Muscle layer of duodenum (tissue), 2 donors: Measurements from ENCODE around the gene SNX5.
"Not testable (repeated sequence)": the region's sequence is repeated elsewhere in the genome, so short reads cannot be mapped to it uniquely, and the experiment has no call there.

ENCODE experiments used
- H3K27ac ChIP-seq: one replicate; pipeline ENCODE4 v1.7.0; 2013; ENCODE audit warnings: mild to moderate bottlenecking, low read length
- H3K27me3 ChIP-seq: one replicate; pipeline ENCODE4 v1.7.0; 2013; ENCODE audit warnings: low read depth, mild to moderate bottlenecking, control low read depth, low read length
- H3K36me3 ChIP-seq, 2 donors: one replicate each; pipeline ENCODE4 v1.7.0; 2013; ENCODE audit warnings: low read length in 2 of 2, control low read depth in 1 of 2, mild to moderate bottlenecking in 1 of 2; ENCODE audit not compliant: insufficient read depth in 2 of 2, control insufficient read depth in 1 of 2
- H3K4me1 ChIP-seq, 2 donors: one replicate each; pipeline ENCODE4 v1.7.0; 2013; ENCODE audit warnings: low read length in 2 of 2, mild to moderate bottlenecking in 2 of 2, control low read depth in 1 of 2, moderate library complexity in 1 of 2; ENCODE audit not compliant: insufficient read depth in 2 of 2, control insufficient read depth in 1 of 2
- H3K4me3 ChIP-seq, 2 donors: one replicate each; pipeline ENCODE4 v1.7.0; 2013; ENCODE audit warnings: low read length in 2 of 2, low read depth in 1 of 2, mild to moderate bottlenecking in 1 of 2
- H3K9me3 ChIP-seq, 2 donors: one replicate each; pipeline ENCODE4 v1.7.0; 2013; ENCODE audit warnings: low read length in 2 of 2, control low read depth in 1 of 2, mild to moderate bottlenecking in 1 of 2; ENCODE audit not compliant: control insufficient read depth in 1 of 2
- donor health status: healthy.

SNX5 gene

DNA sequence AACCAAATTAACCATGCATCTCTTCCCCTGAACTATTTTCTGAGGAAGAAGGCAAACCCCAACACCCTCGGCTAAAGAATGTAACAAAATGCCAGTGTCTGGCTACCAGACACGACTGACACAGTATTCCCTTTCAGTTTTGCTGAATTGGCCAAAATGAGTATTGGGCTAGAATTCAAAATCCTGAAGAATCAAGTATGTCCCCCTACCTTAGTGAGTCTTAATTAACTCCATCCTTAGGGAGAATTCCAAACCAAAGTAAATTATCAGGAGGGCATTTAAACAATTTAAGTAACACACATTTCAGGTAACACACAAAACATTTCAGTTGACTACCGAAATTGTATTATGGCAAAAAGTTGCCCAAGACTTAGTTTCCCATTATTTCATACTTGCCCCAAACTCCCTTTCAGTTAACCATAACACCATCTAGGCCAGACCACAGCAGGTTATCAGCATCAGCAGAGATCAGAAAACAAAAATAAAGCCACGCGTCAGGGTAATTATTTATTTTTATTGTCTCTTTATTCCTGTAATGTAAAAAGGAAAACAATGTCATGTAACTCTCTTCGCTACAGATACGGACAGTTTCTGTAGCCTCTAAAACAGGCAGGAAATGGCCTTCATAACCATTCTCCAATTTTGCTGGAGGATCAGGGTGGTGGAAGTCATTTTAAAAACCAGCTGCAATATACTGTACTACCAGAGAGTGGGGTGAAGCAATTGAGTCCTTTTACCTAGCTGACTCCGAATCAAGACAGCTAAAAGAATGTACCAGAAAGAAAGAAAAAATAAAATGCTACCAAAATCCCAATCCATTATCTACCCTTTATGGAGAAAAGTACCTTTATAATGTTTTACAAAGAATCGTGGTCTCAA lies 1.9 kb downstream of the SNX5 start:
- Histone ChIP-seq H3K9me3 (no peaks in the 10 kb centered on the region), H3K36me3 (peaks cover 0 to 8% of the 10 kb centered on the region in 2 donors), H3K27ac (peak overlapping the region; percentile 95), H3K27me3 (no peaks in the 10 kb centered on the region), H3K4me3 (peak overlapping the region; percentile 84 to 95), H3K4me1 (peaks cover 29 to 39% of the 10 kb centered on the region in 2 donors)

DNA sequence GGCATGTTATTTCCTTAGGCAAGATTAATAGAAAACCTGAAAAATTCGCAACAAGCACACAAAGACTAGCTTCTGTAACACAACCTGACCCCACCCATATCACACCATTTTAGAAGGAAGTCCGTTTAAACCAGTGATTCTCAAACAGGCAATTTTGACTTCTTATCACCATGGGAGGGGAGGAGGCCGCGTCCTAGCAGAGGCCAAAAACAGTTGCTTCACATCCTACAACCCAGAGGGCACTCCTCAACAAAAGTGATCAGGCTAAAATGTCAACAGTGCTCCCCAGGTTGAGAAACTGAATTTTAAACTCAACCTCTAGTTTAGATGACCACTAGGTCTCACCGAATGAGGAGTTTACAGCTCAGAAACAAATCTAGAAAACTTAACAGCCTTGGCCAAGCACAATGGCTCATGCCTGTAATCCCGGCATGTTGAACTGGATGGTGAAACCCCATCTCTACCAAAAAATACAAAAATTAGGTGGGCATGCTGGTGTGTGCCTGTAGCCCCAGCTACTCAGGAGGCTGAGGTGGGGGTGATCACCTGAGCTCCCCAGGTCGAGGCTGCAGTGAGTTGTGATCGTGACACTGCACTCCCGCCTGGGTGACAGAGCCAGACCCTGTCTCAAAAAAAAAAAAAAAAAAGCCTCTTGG lies 3.4 kb downstream of the SNX5 start:
- Histone ChIP-seq H3K36me3 (peaks cover 0 to 8% of the 10 kb centered on the region in 2 donors), H3K4me3 (peak overlapping the region; percentile 84 to 95), H3K9me3 (no peaks in the 10 kb centered on the region), H3K27ac (peak overlapping the region; percentile 95), H3K27me3 (no peaks in the 10 kb centered on the region), H3K4me1 (peaks cover 27 to 34% of the 10 kb centered on the region in 2 donors)

DNA sequence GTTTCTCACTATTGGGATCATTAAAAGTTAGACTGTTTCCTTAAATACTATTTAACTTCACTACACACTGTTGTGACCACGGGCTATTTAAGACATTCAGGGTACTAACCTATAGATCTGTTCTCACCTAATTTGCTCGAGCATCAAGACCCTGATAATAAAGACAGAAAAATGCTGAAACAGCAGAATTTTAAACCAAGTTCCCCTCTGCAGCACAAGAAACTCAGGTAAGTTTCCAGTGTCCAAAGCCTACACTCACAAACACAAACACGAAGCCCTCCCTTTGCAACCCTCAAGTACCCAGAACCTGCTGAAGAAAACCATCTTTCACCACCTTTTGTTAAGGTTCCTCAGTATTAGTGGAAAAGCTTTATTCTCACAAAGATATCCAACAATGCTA lies 4.0 kb downstream of the SNX5 start:
- peak overlapping the region; percentile 95 for H3K27ac ChIP-seq
- no peaks in the 10 kb centered on the region for H3K9me3 ChIP-seq
- H3K36me3 ChIP-seq: peaks cover 0 to 8% of the 10 kb centered on the region in 2 donors
- H3K27me3 ChIP-seq: no peaks in the 10 kb centered on the region
- H3K4me3 ChIP-seq: no peak overlapping the region
- H3K4me1 ChIP-seq: peaks cover 29 to 31% of the 10 kb centered on the region in 2 donors

DNA sequence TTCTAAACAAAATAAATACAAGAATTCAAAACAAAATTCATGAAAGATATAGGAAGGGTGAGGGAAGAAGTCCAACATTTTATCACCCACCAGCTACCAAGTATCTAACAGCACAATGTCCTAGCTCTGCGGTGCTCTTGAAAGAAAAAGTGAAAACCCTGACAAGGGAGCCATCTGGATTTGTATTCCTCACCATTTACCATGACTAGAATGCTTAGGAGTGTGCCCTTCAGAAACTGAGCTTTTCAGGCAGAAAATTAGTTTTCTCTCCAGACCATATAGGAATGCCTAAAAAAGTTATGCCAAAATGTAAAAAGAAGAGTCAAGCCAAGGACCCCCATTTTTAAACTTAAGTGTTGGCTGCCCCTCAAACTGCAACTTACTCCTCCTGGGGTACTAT lies 4.5 kb downstream of the SNX5 start:
- H3K27ac ChIP-seq: peak overlapping the region; percentile 19
- H3K36me3 ChIP-seq: peaks cover 0 to 8% of the 10 kb centered on the region in 2 donors
- peaks cover 33 to 35% of the 10 kb centered on the region in 2 donors for H3K4me1 ChIP-seq
- no peaks in the 10 kb centered on the region for H3K27me3 ChIP-seq
- no peak overlapping the region for H3K4me3 ChIP-seq
- H3K9me3 ChIP-seq: no peaks in the 10 kb centered on the region

DNA sequence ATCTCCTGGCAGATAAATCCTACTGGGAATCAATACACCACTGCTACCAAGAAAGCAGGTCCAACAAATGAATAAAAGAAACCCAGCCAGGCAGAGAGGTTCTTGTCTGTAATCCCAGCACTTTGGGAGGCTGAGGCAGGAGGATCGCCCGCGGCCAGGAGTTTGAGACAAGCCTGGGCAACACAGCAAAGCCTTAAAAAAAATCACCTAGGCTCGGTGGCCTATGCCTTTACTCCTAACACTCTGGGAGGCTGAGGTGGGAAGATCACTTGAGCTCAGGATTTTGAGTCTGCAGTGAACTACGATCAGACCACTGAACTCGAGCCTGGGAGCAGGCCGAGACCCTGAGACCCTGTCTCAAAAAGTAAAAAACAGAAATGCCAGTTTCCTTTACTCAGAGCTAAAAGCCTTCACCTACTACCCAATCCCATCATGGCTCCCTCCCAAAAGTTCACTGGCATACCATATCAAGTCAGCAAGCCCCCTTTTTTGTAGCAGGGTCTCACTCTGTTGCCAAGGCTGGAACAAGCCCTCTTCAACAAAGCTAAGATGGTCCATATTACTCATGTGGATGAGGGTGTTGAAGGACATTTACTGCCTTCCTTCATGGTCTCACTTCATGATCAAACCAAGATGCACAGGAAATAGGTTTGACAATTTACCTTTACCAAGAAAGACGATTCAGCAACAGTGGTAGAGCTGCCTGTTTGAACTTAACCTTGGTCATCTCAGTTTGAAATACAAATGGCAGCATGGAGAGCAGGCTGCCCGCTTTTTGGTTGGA lies 5.3 kb downstream of the SNX5 start:
- H3K36me3 ChIP-seq: peaks cover 0 to 5% of the 10 kb centered on the region in 2 donors
- no peaks in the 10 kb centered on the region for H3K9me3 ChIP-seq
- no peaks in the 10 kb centered on the region for H3K27me3 ChIP-seq
- no peak overlapping the region for H3K4me3 ChIP-seq
- H3K27ac ChIP-seq: peak overlapping the region; percentile 53
- peaks cover 41 to 43% of the 10 kb centered on the region in 2 donors for H3K4me1 ChIP-seq

DNA sequence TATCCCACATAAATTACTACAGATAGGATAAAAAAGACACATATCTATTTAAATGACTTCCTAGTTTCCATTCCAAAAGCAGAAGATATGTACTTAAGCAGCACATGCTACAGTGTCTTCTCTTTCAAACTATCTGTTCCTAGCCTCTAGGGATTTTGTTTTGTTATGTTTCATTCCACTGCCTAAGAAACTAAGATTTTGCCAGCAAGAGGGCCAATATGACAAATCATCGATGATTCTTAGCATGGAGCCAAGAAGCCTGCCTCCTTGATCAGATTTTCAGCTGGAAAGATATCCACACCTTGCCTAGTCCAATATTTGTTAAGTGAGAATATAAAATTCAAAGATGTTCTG lies 7.0 kb downstream of the SNX5 start:
- H3K4me3 ChIP-seq: peak overlapping the region in 1 of 2 donors; percentile 35
- H3K27me3 ChIP-seq: no peaks in the 10 kb centered on the region
- H3K4me1 ChIP-seq: peaks cover 46 to 50% of the 10 kb centered on the region in 2 donors
- H3K27ac ChIP-seq: peak overlapping the region; percentile 50
- H3K9me3 ChIP-seq: no peaks in the 10 kb centered on the region
- no peaks in the 10 kb centered on the region for H3K36me3 ChIP-seq

DNA sequence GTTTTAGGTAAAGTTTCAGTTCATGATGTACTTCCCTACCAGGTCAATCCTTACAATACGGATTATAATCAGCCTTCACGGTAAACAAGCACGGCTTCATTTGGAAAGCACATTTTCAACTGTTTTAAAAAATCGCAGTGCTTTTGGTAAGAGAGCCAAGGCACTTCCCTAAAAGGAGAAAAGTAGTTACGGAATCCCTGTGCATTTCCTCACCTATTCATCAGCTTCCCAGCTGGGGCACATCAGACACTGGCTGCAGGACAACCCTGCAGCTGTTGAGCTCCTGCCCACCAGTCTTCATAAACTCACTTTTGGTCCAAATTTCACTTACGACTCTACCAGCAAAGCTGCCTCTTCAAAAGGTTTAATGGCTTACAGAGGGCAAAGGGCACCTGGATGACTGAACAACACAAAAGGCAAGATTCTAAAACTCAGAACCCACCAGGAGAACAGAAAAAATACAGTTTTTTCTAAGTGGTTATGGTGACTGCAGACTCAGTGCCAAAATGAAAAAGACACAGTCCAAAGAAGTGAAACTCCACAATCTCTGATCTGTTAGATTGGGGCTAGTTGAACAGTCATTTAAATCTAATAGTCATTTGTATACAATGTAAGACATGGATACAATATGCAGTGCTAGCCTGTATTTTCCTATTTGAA lies 7.5 kb downstream of the SNX5 start:
- no peaks in the 10 kb centered on the region for H3K9me3 ChIP-seq
- no peaks in the 10 kb centered on the region for H3K27me3 ChIP-seq
- H3K27ac ChIP-seq: peak overlapping the region; percentile 50
- H3K36me3 ChIP-seq: peaks cover 0 to 2% of the 10 kb centered on the region in 2 donors
- peak overlapping the region in 1 of 2 donors; percentile 35 for H3K4me3 ChIP-seq
- peaks cover 45% of the 10 kb centered on the region in 2 donors for H3K4me1 ChIP-seq

DNA sequence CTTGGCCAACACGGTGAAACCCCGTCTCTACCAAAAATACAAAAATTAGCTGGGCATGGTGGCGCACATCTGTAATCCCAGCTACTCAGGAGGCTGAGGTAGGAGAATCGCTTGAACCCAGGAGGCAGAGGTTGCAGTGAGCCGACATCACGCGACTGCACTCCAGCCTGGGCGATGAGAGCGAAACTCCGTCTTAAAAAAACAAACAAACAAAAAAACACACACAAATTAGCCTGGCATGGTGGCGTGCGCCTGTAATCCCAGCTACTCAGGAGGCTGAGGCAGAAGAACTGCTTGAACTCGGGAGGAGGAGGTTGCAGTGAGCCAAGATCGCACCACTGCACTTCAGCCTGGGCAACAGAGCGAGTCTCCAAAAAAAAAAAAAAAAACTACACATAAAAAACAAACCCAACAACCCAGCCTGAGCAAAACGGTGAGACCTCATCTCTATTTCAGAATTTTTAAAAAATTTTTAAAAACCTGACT lies 8.2 kb downstream of the SNX5 start:
- not testable (repeated sequence) for H3K36me3 ChIP-seq, H3K9me3 ChIP-seq, H3K27me3 ChIP-seq
- peaks cover 40 to 45% of the 10 kb centered on the region in 2 donors for H3K4me1 ChIP-seq
- H3K4me3 ChIP-seq: peak overlapping the region in 1 of 2 donors; percentile 35
- H3K27ac ChIP-seq: peak overlapping the region; percentile 50

DNA sequence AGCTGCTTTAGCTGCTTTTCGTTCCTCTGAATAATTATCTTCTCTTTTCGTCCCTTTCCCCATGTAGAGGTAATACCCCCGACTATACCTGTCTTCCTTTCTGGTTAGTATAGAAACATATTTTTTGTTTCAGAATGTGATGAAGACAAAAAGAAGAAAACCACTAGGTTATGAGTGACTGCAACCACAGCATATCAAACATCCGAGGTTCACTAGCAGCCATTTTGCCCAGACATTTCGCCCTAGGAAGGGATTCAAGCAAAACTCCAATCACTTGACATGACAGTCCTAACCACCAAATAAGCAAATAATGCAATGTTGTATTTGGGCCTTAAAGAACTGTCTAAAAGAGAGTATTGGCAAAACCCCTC lies 9.4 kb downstream of the SNX5 start:
- Histone ChIP-seq H3K4me3 (no peak overlapping the region), H3K36me3 (peaks cover 3 to 14% of the 10 kb centered on the region in 2 donors), H3K27me3 (no peaks in the 10 kb centered on the region), H3K9me3 (no peaks in the 10 kb centered on the region), H3K4me1 (peaks cover 40 to 45% of the 10 kb centered on the region in 2 donors), H3K27ac (peak overlapping the region; percentile 82)

DNA sequence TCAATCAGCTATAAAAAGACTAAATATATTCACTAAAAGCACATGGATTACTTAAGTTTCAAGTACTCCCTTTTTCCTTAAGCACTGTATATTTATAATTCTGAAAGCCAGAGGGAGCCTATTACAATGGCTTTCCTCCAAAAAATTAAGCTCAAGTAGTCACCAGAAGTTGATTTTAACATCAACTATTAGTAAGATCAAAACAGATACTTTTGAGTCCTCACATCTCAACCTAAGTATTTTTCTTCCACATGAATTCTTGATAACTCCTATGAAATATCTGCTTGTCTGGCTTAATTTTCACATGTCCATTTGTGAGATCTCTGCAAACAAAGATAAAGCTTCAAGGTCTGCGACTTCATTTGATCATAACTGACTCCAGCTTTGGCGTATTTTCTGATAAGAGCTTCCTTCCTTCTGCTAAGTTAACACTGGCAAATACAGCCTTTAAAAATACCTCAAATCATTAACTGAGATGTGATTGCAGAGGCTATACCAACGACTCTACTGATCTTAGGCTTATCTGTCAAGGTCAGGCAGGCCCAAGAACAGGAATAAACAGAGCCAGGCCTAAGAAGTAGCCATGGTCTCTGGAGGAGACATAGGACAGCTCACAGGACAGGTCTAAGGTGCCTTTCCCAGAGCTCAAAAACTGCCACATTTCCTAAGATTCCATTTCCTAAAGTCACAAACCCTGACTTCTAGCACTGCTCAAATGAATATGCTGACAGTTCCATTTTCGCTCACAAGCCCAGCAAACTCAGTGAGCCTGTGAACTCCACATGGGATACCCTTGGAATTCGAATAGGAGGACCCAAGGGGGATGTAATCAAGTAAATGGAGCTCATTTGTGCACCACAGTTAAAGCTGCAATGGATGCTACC lies 10.0 kb downstream of the SNX5 start:
- peaks cover 40 to 45% of the 10 kb centered on the region in 2 donors for H3K4me1 ChIP-seq
- H3K27ac ChIP-seq: peak overlapping the region; percentile 82
- H3K36me3 ChIP-seq: peaks cover 9 to 20% of the 10 kb centered on the region in 2 donors
- no peaks in the 10 kb centered on the region for H3K27me3 ChIP-seq
- no peak overlapping the region for H3K4me3 ChIP-seq
- no peaks in the 10 kb centered on the region for H3K9me3 ChIP-seq
